ENCODE results near the gene CEBPA. TPM values are rescaled to one million over a fixed set of nuclear protein-coding genes. Genes with fewer than 3 reads are reported as not detected.

Gene CEBPA
- total RNA-seq, 1 experiment from 2014 or later: 3.2 TPM

DNA sequence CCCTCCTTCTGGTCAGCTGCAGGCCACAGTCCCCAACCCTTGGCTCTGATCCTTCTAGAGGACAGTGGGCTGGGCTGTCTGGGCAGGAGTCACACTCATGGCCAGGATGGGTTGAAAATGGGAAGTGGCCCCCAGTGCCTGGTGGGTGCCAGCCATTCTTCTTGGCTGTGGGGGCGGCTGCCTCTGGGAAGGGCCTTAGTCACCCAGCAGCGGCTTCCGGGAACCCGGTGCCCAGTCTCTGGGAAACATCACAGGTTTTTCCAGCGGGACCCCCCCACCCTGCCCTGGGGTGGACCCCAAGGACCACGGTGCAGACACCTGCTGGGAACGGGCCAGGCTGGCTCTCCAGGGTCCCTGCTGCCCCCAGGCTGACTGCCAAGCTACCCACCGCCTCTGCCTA, 49.4 kb downstream of the CEBPA start:
- H3K56ac ChIP-seq (ENCODE audit: insufficient read length, low read depth, low read length): no peak overlapping the region
- no peak overlapping the region for H3K23ac ChIP-seq (ENCODE audit: insufficient read length, low read depth, low read length)
- H3K4me2 ChIP-seq (ENCODE audit: insufficient read depth, insufficient read length, low read length): no peak overlapping the region
- H3K18ac ChIP-seq (ENCODE audit: insufficient read length, low read depth, low read length): no peak overlapping the region
- H3T11ph ChIP-seq (ENCODE audit: low read length): no peak overlapping the region
- H3K4me1 ChIP-seq (ENCODE audit: insufficient read depth, low read length): no peaks in the 10 kb centered on the region
- H3K9me3 ChIP-seq (ENCODE audit: control insufficient read depth, low read depth, low read length): no peaks in the 10 kb centered on the region
- H2BK20ac ChIP-seq (ENCODE audit: low read depth, low read length, poor library complexity, severe bottlenecking): no peak overlapping the region
- H3K14ac ChIP-seq (ENCODE audit: insufficient read depth, low read length): no peak overlapping the region
- H2AFZ ChIP-seq (ENCODE audit: low read length): no peak overlapping the region
- no peak overlapping the region for H4K5ac ChIP-seq (ENCODE audit: insufficient read length, low read depth, low read length)
- Mint-ChIP-seq H3K4me3 (no peak overlapping the region), H3K36me3 (ENCODE audit: insufficient read depth in 1 of 3, low read depth in 3 of 3) (no peaks in the 10 kb centered on the region; a peak in 1 of 7 replicates), H3K9me3 (peaks cover 3% of the 10 kb centered on the region in 2 experiments; a peak in 2 of 5 replicates), H3K4me1 (peaks cover 0 to 3% of the 10 kb centered on the region in 2 experiments; a peak in 2 of 4 replicates), H3K27me3 (ENCODE audit: low read depth) (peaks cover 3% of the 10 kb centered on the region), H3K27ac (no peak overlapping the region)
- no peak overlapping the region for H2BK5ac ChIP-seq (ENCODE audit: insufficient read length, low read length)
- H2BK120ac ChIP-seq (ENCODE audit: low read depth, low read length, poor library complexity, severe bottlenecking): no peak overlapping the region
- H3K27me3 ChIP-seq (ENCODE audit: insufficient read depth, low read length): no peaks in the 10 kb centered on the region
- TF ChIP-seq, protein P1, sequence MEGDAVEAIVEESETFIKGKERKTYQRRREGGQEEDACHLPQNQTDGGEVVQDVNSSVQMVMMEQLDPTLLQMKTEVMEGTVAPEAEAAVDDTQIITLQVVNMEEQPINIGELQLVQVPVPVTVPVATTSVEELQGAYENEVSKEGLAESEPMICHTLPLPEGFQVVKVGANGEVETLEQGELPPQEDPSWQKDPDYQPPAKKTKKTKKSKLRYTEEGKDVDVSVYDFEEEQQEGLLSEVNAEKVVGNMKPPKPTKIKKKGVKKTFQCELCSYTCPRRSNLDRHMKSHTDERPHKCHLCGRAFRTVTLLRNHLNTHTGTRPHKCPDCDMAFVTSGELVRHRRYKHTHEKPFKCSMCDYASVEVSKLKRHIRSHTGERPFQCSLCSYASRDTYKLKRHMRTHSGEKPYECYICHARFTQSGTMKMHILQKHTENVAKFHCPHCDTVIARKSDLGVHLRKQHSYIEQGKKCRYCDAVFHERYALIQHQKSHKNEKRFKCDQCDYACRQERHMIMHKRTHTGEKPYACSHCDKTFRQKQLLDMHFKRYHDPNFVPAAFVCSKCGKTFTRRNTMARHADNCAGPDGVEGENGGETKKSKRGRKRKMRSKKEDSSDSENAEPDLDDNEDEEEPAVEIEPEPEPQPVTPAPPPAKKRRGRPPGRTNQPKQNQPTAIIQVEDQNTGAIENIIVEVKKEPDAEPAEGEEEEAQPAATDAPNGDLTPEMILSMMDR (conservative IDR thresholded peaks at IDR 0.05): no peak
- no peak overlapping the region for H3K27ac ChIP-seq (ENCODE audit: insufficient read length, low read depth, low read length)
- no peaks in the 10 kb centered on the region for H3K79me1 ChIP-seq (ENCODE audit: insufficient read depth, low read depth, low read length, poor library complexity, severe bottlenecking)
- no CpG with 5 or more reads among the region's 8 CpGs for WGBS (ENCODE audit: extremely low coverage, insufficient read length, low lambda C conversion rate)
- H3K79me2 ChIP-seq (ENCODE audit: insufficient read depth, low read length): no peaks in the 10 kb centered on the region
- no peak overlapping the region for H4K8ac ChIP-seq (replicated peaks; ENCODE audit: insufficient read length, low read depth, low read length)
- H3K4ac ChIP-seq (ENCODE audit: low read depth, low read length): no peak overlapping the region
- no peak overlapping the region for H2AK5ac ChIP-seq (ENCODE audit: insufficient read length, low read length)
- H2BK12ac ChIP-seq (ENCODE audit: insufficient read length, low read depth, low read length): no peak overlapping the region
- no peak overlapping the region for H4K91ac ChIP-seq (ENCODE audit: insufficient read length, low read depth, low read length)
- DNase-seq: no peak
- no peak overlapping the region for H3K9ac ChIP-seq (ENCODE audit: extremely low read depth, insufficient read length, low read length)
- no peak overlapping the region for H2BK15ac ChIP-seq (ENCODE audit: low read depth, low read length)
- H4K20me1 ChIP-seq (ENCODE audit: control insufficient read depth, insufficient read depth, insufficient read length): no peaks in the 10 kb centered on the region
- H3K23me2 ChIP-seq (ENCODE audit: insufficient read length, low read depth, low read length, poor library complexity, severe bottlenecking): no peaks in the 10 kb centered on the region

All from H9 (cell line).